CD14-positive monocyte (primary cell): Measurements from ENCODE around the gene MESD. TPM values are rescaled to one million over a fixed set of nuclear protein-coding genes. Genes with fewer than 3 reads are reported as not detected.

Experiments
- DNase-seq, 3 donors: peaks; one replicate each; pipeline ENCODE4 v3.0.0-alpha.2; 2011 to 2022
- H2AFZ ChIP-seq: 2 replicates; pipeline ENCODE4 v1.6.0; 2012; ENCODE audit warnings: mild to moderate bottlenecking, low read depth, low read length, inconsistent platforms; ENCODE audit not compliant: insufficient read depth, poor library complexity, severe bottlenecking
- H3K27ac ChIP-seq, 2 donors: 1 replicate in 1 of 2; 2 replicates in 1 of 2; pipeline ENCODE4 v1.5.1; 2012 to 2013; ENCODE audit warnings: low read length in 2 of 2, control low read depth in 1 of 2, inconsistent platforms in 1 of 2, low read depth in 1 of 2, mild to moderate bottlenecking in 1 of 2
- H3K27me3 ChIP-seq, 2 donors: one replicate each; pipeline versions ENCODE4 v1.6.0 to v1.6.1; 2011 to 2013; ENCODE audit warnings: low read length in 2 of 2; ENCODE audit not compliant: control insufficient read depth in 2 of 2, insufficient read depth in 2 of 2
- H3K36me3 ChIP-seq, 2 donors: replicated peaks in 1 of 2; 1 replicate in 1 of 2; 2 replicates in 1 of 2; pipeline versions ENCODE4 v1.5.1 to v1.6.1; 2012 to 2013; ENCODE audit warnings: low read length in 2 of 2, control low read depth in 1 of 2, inconsistent platforms in 1 of 2, mild to moderate bottlenecking in 1 of 2; ENCODE audit not compliant: insufficient read depth in 2 of 2, control insufficient read depth in 1 of 2
- H3K4me1 ChIP-seq, 2 donors: 1 replicate in 1 of 2; 2 replicates in 1 of 2; pipeline versions ENCODE4 v1.5.1 to v1.6.1; 2012 to 2013; ENCODE audit warnings: low read length in 2 of 2, control low read depth in 1 of 2, inconsistent platforms in 1 of 2, mild to moderate bottlenecking in 1 of 2, moderate library complexity in 1 of 2; ENCODE audit not compliant: insufficient read depth in 2 of 2, control insufficient read depth in 1 of 2
- H3K4me2 ChIP-seq: replicated peaks from 2 replicates; pipeline ENCODE3; 2012; ENCODE audit warnings: low read length, moderate library complexity, mild to moderate bottlenecking; ENCODE audit not compliant: poor library complexity, severe bottlenecking; ENCODE audit errors: extremely low read depth
- H3K4me3 ChIP-seq, 3 experiments: fragments of 200-600 bp in 1 of 3; sonication (generic) in 1 of 3; replicated peaks in 1 of 3; 1 replicate in 2 of 3; 2 replicates in 1 of 3; pipeline ENCODE4 v1.5.1; 2011 to 2013; ENCODE audit warnings: low read length in 3 of 3, mild to moderate bottlenecking in 3 of 3, control low read depth in 2 of 3, low read depth in 2 of 3, inconsistent platforms in 1 of 3, moderate library complexity in 1 of 3
- H3K79me2 ChIP-seq: 2 replicates; pipeline ENCODE4 v1.6.0; 2012; ENCODE audit warnings: mild to moderate bottlenecking, control low read depth, inconsistent platforms, low read length, moderate library complexity; ENCODE audit not compliant: insufficient read depth
- H3K9ac ChIP-seq: 2 replicates; pipeline ENCODE4 v1.6.0; 2017; ENCODE audit warnings: low read length, mild to moderate bottlenecking; ENCODE audit not compliant: insufficient read depth, poor library complexity, severe bottlenecking
- H3K9me3 ChIP-seq, 2 donors: replicated peaks in 1 of 2; 1 replicate in 1 of 2; 2 replicates in 1 of 2; pipeline versions ENCODE4 v1.5.1 to v1.6.1; 2012 to 2013; ENCODE audit warnings: low read length in 2 of 2, control low read depth in 1 of 2; ENCODE audit not compliant: control insufficient read depth in 1 of 2, insufficient read depth in 1 of 2
- H4K20me1 ChIP-seq: 2 replicates; pipeline ENCODE4 v1.6.0; 2012; ENCODE audit warnings: mild to moderate bottlenecking, low read length, control low read depth, moderate library complexity; ENCODE audit not compliant: insufficient read depth
- H3K27ac Mint-ChIP-seq, 7 donors: one replicate each; pipeline ENCODE4 v1.8.0; 2020; ENCODE audit warnings: mild to moderate bottlenecking in 7 of 7, mixed read lengths in 7 of 7, moderate library complexity in 6 of 7, inconsistent platforms in 2 of 7
- H3K27me3 Mint-ChIP-seq, 3 donors: one replicate each; pipeline ENCODE4 v1.8.0; 2021 to 2022; ENCODE audit warnings: low read depth in 3 of 3, mild to moderate bottlenecking in 3 of 3, mixed read lengths in 3 of 3, moderate library complexity in 3 of 3, inconsistent platforms in 1 of 3
- H3K36me3 Mint-ChIP-seq, 2 donors: one replicate each; pipeline ENCODE4 v1.8.0; 2020; ENCODE audit warnings: mixed read lengths in 2 of 2, inconsistent platforms in 1 of 2, mild to moderate bottlenecking in 1 of 2
- H3K4me1 Mint-ChIP-seq: one replicate; pipeline ENCODE4 v1.8.0; 2020; ENCODE audit warnings: mild to moderate bottlenecking, mixed read lengths
- H3K4me3 Mint-ChIP-seq, 2 donors: one replicate each; pipeline ENCODE4 v1.8.0; 2020; ENCODE audit warnings: mild to moderate bottlenecking in 2 of 2, mixed read lengths in 2 of 2, moderate library complexity in 1 of 2
- H3K9me3 Mint-ChIP-seq, 7 donors: one replicate each; pipeline ENCODE4 v1.8.0; 2020 to 2022; ENCODE audit warnings: mixed read lengths in 7 of 7, mild to moderate bottlenecking in 6 of 7, moderate library complexity in 6 of 7, inconsistent platforms in 2 of 7
- WGBS: methylation state at CpG from one replicate; pipeline ENCODE4 v1.1.5; 2013; ENCODE audit warnings: missing lambda C conversion rate; ENCODE audit not compliant: insufficient coverage; 5-methylcytosine and 5-hydroxymethylcytosine counted together
- intact Hi-C, 2 donors: fragments of 100-400 bp; cut with micrococcal nuclease; formaldehyde crosslinking; loops; one replicate each; pipeline versions ENCODE4 v1.15.0 to v1.15.1; 2023
- polyA plus RNA-seq, 3 donors: library from polyadenylated mRNA; depleted of rRNA in 1 of 3; unstranded in 2 of 3; stranded (reverse) in 1 of 3; fragments of 300-500 nt in 2 of 3; fragments of >200 nt in 1 of 3; fragmentation: Illumina TruSeq in 2 of 3; gene quantifications; 1 replicate in 2 of 3; 2 replicates in 1 of 3; pipeline ENCODE4 v1.2.3, GENCODE V29; 2012 to 2021
- TF ChIP-seq, protein P1 (sequence below): fragments of 200-600 bp; IDR thresholded peaks from one replicate; pipeline ENCODE4 v1.8.0; 2022; ENCODE audit warnings: antibody characterized with exemption, mild to moderate bottlenecking

The MESD gene
- polyA plus RNA-seq, 3 donors, result 5.6 to 15.7 (median 13.1) TPM

DNA sequence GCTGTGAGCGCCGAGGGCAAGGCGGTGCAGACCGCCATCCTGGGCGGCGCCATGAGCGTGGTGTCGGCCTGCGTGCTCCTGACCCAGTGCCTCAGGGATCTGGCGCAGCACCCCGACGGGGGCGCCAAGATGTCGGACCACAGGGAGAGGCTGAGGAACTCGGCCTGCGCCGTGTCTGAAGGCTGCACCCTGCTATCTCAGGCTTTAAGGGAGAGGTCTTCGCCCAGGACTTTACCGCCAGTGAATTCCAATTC is 13.4 kb upstream of the MESD start:
- Mint-ChIP-seq H3K27ac (no peak overlapping the region), H3K9me3 (no peaks in the 10 kb centered on the region), H3K4me1 (peaks cover 37% of the 10 kb centered on the region), H3K27me3 (peaks cover 0 to 3% (median 0%) of the 10 kb centered on the region in 3 donors), H3K4me3 (no peak overlapping the region), H3K36me3 (peaks cover 17 to 24% of the 10 kb centered on the region in 2 donors)
- Histone ChIP-seq H3K9ac (no peak overlapping the region), H3K27me3 (no peaks in the 10 kb centered on the region), H3K36me3 (peaks cover 7 to 18% of the 10 kb centered on the region in 2 donors), H2AFZ (no peak overlapping the region), H3K9me3 (no peaks in the 10 kb centered on the region), H3K4me1 (peaks cover 17 to 33% of the 10 kb centered on the region in 2 donors), H3K4me3 (no peak overlapping the region), H4K20me1 (peaks cover 57% of the 10 kb centered on the region), H3K79me2 (peaks cover 57% of the 10 kb centered on the region), H3K27ac (no peak overlapping the region), H3K4me2 (no peak overlapping the region)
- DNase-seq, result no peak
- TF ChIP-seq, protein P1, sequence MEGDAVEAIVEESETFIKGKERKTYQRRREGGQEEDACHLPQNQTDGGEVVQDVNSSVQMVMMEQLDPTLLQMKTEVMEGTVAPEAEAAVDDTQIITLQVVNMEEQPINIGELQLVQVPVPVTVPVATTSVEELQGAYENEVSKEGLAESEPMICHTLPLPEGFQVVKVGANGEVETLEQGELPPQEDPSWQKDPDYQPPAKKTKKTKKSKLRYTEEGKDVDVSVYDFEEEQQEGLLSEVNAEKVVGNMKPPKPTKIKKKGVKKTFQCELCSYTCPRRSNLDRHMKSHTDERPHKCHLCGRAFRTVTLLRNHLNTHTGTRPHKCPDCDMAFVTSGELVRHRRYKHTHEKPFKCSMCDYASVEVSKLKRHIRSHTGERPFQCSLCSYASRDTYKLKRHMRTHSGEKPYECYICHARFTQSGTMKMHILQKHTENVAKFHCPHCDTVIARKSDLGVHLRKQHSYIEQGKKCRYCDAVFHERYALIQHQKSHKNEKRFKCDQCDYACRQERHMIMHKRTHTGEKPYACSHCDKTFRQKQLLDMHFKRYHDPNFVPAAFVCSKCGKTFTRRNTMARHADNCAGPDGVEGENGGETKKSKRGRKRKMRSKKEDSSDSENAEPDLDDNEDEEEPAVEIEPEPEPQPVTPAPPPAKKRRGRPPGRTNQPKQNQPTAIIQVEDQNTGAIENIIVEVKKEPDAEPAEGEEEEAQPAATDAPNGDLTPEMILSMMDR, result no peak
- intact Hi-C loops, result loop anchor here (2.0 to 10.0 kb wide), 4 partner anchors 20 to 292 kb away; no protein-coding TSS in a partner anchor
- 99% methylated on average over 18 of the region's 19 CpGs for WGBS

DNA sequence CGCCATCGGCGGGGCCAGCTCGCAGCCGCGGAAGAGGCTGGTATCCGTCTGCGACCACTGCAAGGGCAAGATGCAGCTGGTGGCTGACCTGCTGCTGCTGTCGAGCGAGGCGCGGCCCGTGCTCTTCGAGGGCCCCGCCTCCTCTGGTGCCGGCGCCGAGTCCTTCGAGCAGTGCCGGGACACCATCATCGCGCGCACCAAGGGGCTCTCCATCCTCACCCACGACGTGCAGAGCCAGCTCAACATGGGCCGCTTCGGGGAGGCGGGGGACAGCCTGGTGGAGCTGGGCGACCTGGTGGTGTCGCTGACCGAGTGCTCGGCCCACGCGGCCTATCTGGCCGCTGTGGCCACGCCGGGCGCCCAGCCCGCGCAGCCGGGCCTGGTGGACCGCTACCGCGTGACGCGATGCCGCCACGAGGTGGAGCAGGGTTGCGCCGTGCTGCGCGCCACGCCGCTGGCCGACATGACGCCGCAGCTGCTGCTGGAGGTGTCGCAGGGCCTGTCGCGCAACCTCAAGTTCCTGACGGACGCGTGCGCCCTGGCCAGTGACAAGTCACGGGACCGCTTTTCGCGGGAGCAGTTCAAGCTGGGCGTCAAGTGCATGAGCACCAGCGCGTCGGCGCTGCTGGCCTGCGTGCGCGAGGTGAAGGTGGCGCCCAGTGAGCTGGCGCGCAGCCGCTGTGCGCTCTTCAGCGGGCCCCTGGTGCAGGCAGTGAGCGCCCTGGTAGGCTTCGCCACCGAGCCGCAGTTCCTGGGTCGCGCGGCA is 12.9 kb upstream of the MESD start:
- Histone ChIP-seq H3K36me3 (peaks cover 7 to 18% of the 10 kb centered on the region in 2 donors), H3K9ac (peak overlapping the region; percentile 90), H3K9me3 (no peaks in the 10 kb centered on the region), H2AFZ (peak overlapping the region; percentile 91), H3K79me2 (peaks cover 56% of the 10 kb centered on the region), H3K27me3 (no peaks in the 10 kb centered on the region), H3K4me1 (peaks cover 17 to 33% of the 10 kb centered on the region in 2 donors), H3K27ac (peak overlapping the region in 1 of 2 donors; percentile 91), H4K20me1 (peaks cover 52% of the 10 kb centered on the region), H3K4me3 (peak overlapping the region; percentile 33 to 92 (median 70)), H3K4me2 (peak overlapping the region; percentile 91)
- 88% methylated on average over 89 of the region's 89 CpGs for WGBS
- peaks cover 0 to 3% (median 0%) of the 10 kb centered on the region in 3 donors for H3K27me3 Mint-ChIP-seq
- intact Hi-C loops, result loop anchor here (2.0 to 10.0 kb wide), 4 partner anchors 20 to 292 kb away; no protein-coding TSS in a partner anchor
- peaks cover 36% of the 10 kb centered on the region for H3K4me1 Mint-ChIP-seq
- H3K4me3 Mint-ChIP-seq, result peak overlapping the region; percentile 67 to 71
- DNase-seq, result no peak
- no peaks in the 10 kb centered on the region for H3K9me3 Mint-ChIP-seq
- H3K27ac Mint-ChIP-seq, result no peak overlapping the region
- H3K36me3 Mint-ChIP-seq, result peaks cover 17 to 24% of the 10 kb centered on the region in 2 donors
- TF ChIP-seq, protein P1, result no peak
